AML-193 (cell line): ENCODE results near the gene FLRT1.

ENCODE experiments used
- DNase-seq, 2 experiments: peaks; one replicate each; lab custom pipeline; 2025; lab: John Stamatoyannopoulos, UW

Gene FLRT1

GRCh38 chr11:64006398-64006797, 29.3 kb upstream of the FLRT1 start:
- no peak for DNase-seq

GRCh38 chr11:64007160-64007628, 28.5 kb upstream of the FLRT1 start:
- no peak for DNase-seq

GRCh38 chr11:64007629-64008282, 28.0 kb upstream of the FLRT1 start:
- DNase-seq = no peak

GRCh38 chr11:64008283-64008913, 27.3 kb upstream of the FLRT1 start:
- no peak for DNase-seq

- no peak for DNase-seq
These were observed 26.7 kb upstream of the FLRT1 start for GRCh38 chr11:64008914-64009633.

GRCh38 chr11:64009710-64010109, 26.0 kb upstream of the FLRT1 start:
- DNase-seq = no peak

- DNase-seq = no peak
These were observed 24.9 kb upstream of the FLRT1 start for GRCh38 chr11:64010783-64011182.

GRCh38 chr11:64011371-64011770, 24.4 kb upstream of the FLRT1 start:
- no peak for DNase-seq

- no peak for DNase-seq
These were observed 22.4 kb upstream of the FLRT1 start for GRCh38 chr11:64013141-64013896.

GRCh38 chr11:64014356-64014755, 21.4 kb upstream of the FLRT1 start:
- DNase-seq = no peak

- no peak for DNase-seq
These were observed 20.2 kb upstream of the FLRT1 start for GRCh38 chr11:64015510-64015909.

GRCh38 chr11:64015935-64016845, 19.5 kb upstream of the FLRT1 start:
- no peak for DNase-seq

- no peak for DNase-seq
These were observed 17.8 kb upstream of the FLRT1 start for GRCh38 chr11:64017945-64018224.

GRCh38 chr11:64018310-64018709, 17.4 kb upstream of the FLRT1 start:
- DNase-seq = no peak

- no peak for DNase-seq
These were observed 16.4 kb upstream of the FLRT1 start for GRCh38 chr11:64019106-64020037.

GRCh38 chr11:64020976-64021756, 14.6 kb upstream of the FLRT1 start:
- DNase-seq = no peak

GRCh38 chr11:64021757-64022093, 14.0 kb upstream of the FLRT1 start:
- no peak for DNase-seq

GRCh38 chr11:64022125-64022784, 13.5 kb upstream of the FLRT1 start:
- DNase-seq = no peak
